Measurements from ENCODE around the gene OTULINL.

DNA sequence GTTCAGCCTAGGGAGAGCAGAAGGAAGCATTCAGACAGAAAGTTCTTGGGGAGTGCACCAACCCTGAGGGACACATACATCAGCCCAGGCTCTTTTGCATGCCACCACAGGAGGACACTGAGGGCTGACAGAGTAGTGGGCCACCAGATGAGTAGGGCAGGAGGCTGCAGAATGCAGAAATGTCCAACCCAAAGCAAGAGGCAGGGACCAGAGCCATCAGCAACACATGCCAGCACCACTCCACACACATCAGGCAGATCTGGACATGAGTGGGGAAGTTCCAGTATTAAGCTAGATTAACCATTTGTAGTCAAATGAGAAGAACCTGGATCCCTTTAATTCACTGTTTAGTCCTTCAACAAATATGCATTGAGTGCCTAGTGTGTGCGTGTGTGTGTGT is 35.7 kb upstream of the OTULINL start:
- TF ChIP-seq, protein P1, sequence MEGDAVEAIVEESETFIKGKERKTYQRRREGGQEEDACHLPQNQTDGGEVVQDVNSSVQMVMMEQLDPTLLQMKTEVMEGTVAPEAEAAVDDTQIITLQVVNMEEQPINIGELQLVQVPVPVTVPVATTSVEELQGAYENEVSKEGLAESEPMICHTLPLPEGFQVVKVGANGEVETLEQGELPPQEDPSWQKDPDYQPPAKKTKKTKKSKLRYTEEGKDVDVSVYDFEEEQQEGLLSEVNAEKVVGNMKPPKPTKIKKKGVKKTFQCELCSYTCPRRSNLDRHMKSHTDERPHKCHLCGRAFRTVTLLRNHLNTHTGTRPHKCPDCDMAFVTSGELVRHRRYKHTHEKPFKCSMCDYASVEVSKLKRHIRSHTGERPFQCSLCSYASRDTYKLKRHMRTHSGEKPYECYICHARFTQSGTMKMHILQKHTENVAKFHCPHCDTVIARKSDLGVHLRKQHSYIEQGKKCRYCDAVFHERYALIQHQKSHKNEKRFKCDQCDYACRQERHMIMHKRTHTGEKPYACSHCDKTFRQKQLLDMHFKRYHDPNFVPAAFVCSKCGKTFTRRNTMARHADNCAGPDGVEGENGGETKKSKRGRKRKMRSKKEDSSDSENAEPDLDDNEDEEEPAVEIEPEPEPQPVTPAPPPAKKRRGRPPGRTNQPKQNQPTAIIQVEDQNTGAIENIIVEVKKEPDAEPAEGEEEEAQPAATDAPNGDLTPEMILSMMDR (IDR thresholded peaks at IDR 0.05), result no peak
- TF ChIP-seq POLR2A (IDR thresholded peaks at IDR 0.05), result no peak

Measured in right lobe of liver (tissue), 4 donors.